Activated CD8-positive, alpha-beta T cell treated with anti-CD3 and anti-CD28 coated beads for 36 hours (primary cell): ENCODE data around the gene ZNF182. TPM values are rescaled to one million over a fixed set of nuclear protein-coding genes. Genes with fewer than 3 reads are reported as not detected.
"Not testable (repeated sequence)": the region's sequence is repeated elsewhere in the genome, so short reads cannot be mapped to it uniquely, and the experiment has no call there.

Experiments used
- ATAC-seq: fragments of 200-7000 bp; cut with Tn5 transposase; one replicate; pipeline ENCODE4 v1.10.0; 2021; ENCODE audit warnings: mild to moderate bottlenecking, moderate library complexity
- CTCF ChIA-PET: fragments of 350-600 bp; sonication (Branson Sonifier 250); formaldehyde crosslinking; loops from one replicate; lab custom pipeline; 2021; ENCODE audit warnings: antibody characterized with exemption; lab: Charles Lee
- POLR2A ChIA-PET: fragments of 350-600 bp; sonication (Branson Sonifier 250); formaldehyde crosslinking; loops from one replicate; lab custom pipeline; 2021; ENCODE audit warnings: antibody characterized with exemption; lab: Charles Lee
- DNase-seq: peaks from one replicate; pipeline ENCODE4 v3.0.0-alpha.2; 2020
- H3K27ac Mint-ChIP-seq: one replicate; pipeline ENCODE4 v1.8.0; 2021; ENCODE audit warnings: mild to moderate bottlenecking, mixed read lengths
- H3K27me3 Mint-ChIP-seq: one replicate; pipeline ENCODE4 v1.8.0; 2021; ENCODE audit warnings: mixed read lengths
- H3K36me3 Mint-ChIP-seq: one replicate; pipeline ENCODE4 v1.8.0; 2021; ENCODE audit warnings: low read depth, mixed read lengths
- H3K4me1 Mint-ChIP-seq: one replicate; pipeline ENCODE4 v1.8.0; 2021; ENCODE audit warnings: low read depth, mixed read lengths
- H3K4me3 Mint-ChIP-seq: one replicate; pipeline ENCODE4 v1.8.0; 2021; ENCODE audit warnings: mild to moderate bottlenecking, moderate library complexity, mixed read lengths
- H3K9me3 Mint-ChIP-seq: one replicate; pipeline ENCODE4 v1.8.0; 2021; ENCODE audit warnings: mixed read lengths
- CTCF ChIP-seq: fragments of 200-600 bp; IDR thresholded peaks from one replicate; pipeline ENCODE4 v1.8.0; 2022; ENCODE audit warnings: antibody characterized with exemption, mild to moderate bottlenecking
- intact Hi-C: fragments of 100-400 bp; cut with micrococcal nuclease; formaldehyde crosslinking; loops from one replicate; pipeline ENCODE4 v1.10.0; 2022
- total RNA-seq, 2 experiments: library from RNA; stranded (reverse); gene quantifications; one replicate each; pipeline ENCODE4 v1.2.3, GENCODE V29; 2021

Gene ZNF182
- total RNA-seq, 2 experiments from 2014 or later, result 7.9 to 8.3 TPM

GRCh38 chrX:47960406-47960805, 43.4 kb downstream of the ZNF182 start:
- POLR2A ChIA-PET, result no interaction called here
- Mint-ChIP-seq H3K9me3 (no peaks in the 10 kb centered on the region), H3K36me3 (no peaks in the 10 kb centered on the region), H3K27me3 (no peaks in the 10 kb centered on the region), H3K4me3 (no peak overlapping the region), H3K4me1 (no peaks in the 10 kb centered on the region), H3K27ac (no peak overlapping the region)
- ATAC-seq (no peak), DNase-seq (no peak)
- no peak for TF ChIP-seq CTCF
- CTCF ChIA-PET, result interaction anchor here (1.5 kb wide), 1 partner anchor 128 kb away, joined by 7 read pairs; no protein-coding TSS in a partner anchor
- intact Hi-C loops, result no loop called here

- intact Hi-C loops, result no loop called here
- H3K4me3 Mint-ChIP-seq, result no peak overlapping the region
Observed at GRCh38 chrX:47958761-47959342, 44.9 kb downstream of the ZNF182 start.

GRCh38 chrX:47958206-47958605, 45.6 kb downstream of the ZNF182 start:
- CTCF ChIA-PET, result interaction anchor here (1.3 to 2.2 kb wide), 2 partner anchors 17 to 69 kb away, joined by 3 to 15 read pairs; no protein-coding TSS in a partner anchor
- H3K27me3 Mint-ChIP-seq, H3K4me3 Mint-ChIP-seq, H3K36me3 Mint-ChIP-seq, ATAC-seq, H3K4me1 Mint-ChIP-seq, H3K27ac Mint-ChIP-seq, POLR2A ChIA-PET, H3K9me3 Mint-ChIP-seq, DNase-seq, intact Hi-C loops: not testable (repeated sequence)

More at GRCh38 chrX:47958761-47959342, 44.9 kb downstream of the ZNF182 start:
- H3K9me3 Mint-ChIP-seq, result no peaks in the 10 kb centered on the region
- DNase-seq (peak; percentile 30), ATAC-seq (peak; percentile 73)
- H3K27me3 Mint-ChIP-seq, result no peaks in the 10 kb centered on the region
- no peaks in the 10 kb centered on the region for H3K4me1 Mint-ChIP-seq
- no peak overlapping the region for H3K27ac Mint-ChIP-seq
- peak; percentile 36 for TF ChIP-seq CTCF
- ChIA-PET POLR2A (no interaction called here), CTCF (interaction anchor here (1.2 to 2.2 kb wide), 4 partner anchors 40 to 127 kb away, joined by 5 to 15 read pairs (median 6); no protein-coding TSS in a partner anchor)
- no peaks in the 10 kb centered on the region for H3K36me3 Mint-ChIP-seq

- CTCF ChIA-PET, result no interaction called here
- no peak overlapping the region for H3K27ac Mint-ChIP-seq
Observed at GRCh38 chrX:47956016-47956415, 47.8 kb downstream of the ZNF182 start.

GRCh38 chrX:47955295-47955694, 48.5 kb downstream of the ZNF182 start:
- intact Hi-C loops, H3K36me3 Mint-ChIP-seq, DNase-seq, H3K27me3 Mint-ChIP-seq, CTCF ChIA-PET, H3K4me3 Mint-ChIP-seq, H3K4me1 Mint-ChIP-seq, H3K27ac Mint-ChIP-seq, ATAC-seq, H3K9me3 Mint-ChIP-seq, POLR2A ChIA-PET: not testable (repeated sequence)

More at GRCh38 chrX:47956016-47956415, 47.8 kb downstream of the ZNF182 start:
- Mint-ChIP-seq H3K4me1 (no peaks in the 10 kb centered on the region), H3K36me3 (no peaks in the 10 kb centered on the region), H3K9me3 (peaks cover 1% of the 10 kb centered on the region), H3K4me3 (no peak overlapping the region), H3K27me3 (no peaks in the 10 kb centered on the region)
- DNase-seq, result no peak
- POLR2A ChIA-PET, result no interaction called here
- no peak for TF ChIP-seq CTCF
- intact Hi-C loops, result no loop called here
- ATAC-seq, result no peak

GRCh38 chrX:47941423-47941822, 62.4 kb downstream of the ZNF182 start:
- CTCF ChIA-PET, result interaction anchor here (1.3 kb wide), 1 partner anchor 16 kb away, joined by 3 read pairs; no protein-coding TSS in a partner anchor
- H3K9me3 Mint-ChIP-seq, result no peaks in the 10 kb centered on the region
- peaks cover 4% of the 10 kb centered on the region for H3K4me1 Mint-ChIP-seq
- H3K4me3 Mint-ChIP-seq, result no peak overlapping the region
- no peak for ATAC-seq
- POLR2A ChIA-PET, result interaction anchor here (1.5 kb wide), 1 partner anchor 49 kb away, joined by 3 read pairs; no protein-coding TSS in a partner anchor
- no peak overlapping the region for H3K27ac Mint-ChIP-seq
- intact Hi-C loops, result no loop called here
- no peak for TF ChIP-seq CTCF
- DNase-seq, result no peak
- H3K36me3 Mint-ChIP-seq, result no peaks in the 10 kb centered on the region
- no peaks in the 10 kb centered on the region for H3K27me3 Mint-ChIP-seq
